Body of pancreas (tissue), 4 donors: ENCODE measurements around the gene LRRC59.

ENCODE experiments used
- CTCF ChIP-seq, 7 experiments: fragments of 450-650 bp in 4 of 7; fragments of 200-600 bp in 3 of 7; sonication (generic) in 3 of 7; IDR thresholded peaks; one replicate each; pipeline ENCODE4 v1.5.1; 2016 to 2019; ENCODE audit warnings: antibody characterized with exemption in 7 of 7
- POLR2A ChIP-seq, 3 donors: fragments of 450-650 bp; IDR thresholded peaks; one replicate each; pipeline ENCODE4 v1.6.1; 2016; ENCODE audit warnings: antibody characterized with exemption in 3 of 3, mild to moderate bottlenecking in 2 of 3

GRCh38 chr17:50352072-50352692 is 45.1 kb downstream of the LRRC59 start:
- TF ChIP-seq CTCF (IDR thresholded peaks at IDR 0.05): no peak
- no peak for TF ChIP-seq POLR2A (IDR thresholded peaks at IDR 0.05)
